Esophagus squamous epithelium (tissue), 5 donors: ENCODE results near the gene KAZN. TPM values are rescaled to one million over a fixed set of nuclear protein-coding genes. Genes with fewer than 3 reads are reported as not detected.

Experiments
- DNase-seq: peaks from one replicate; lab custom pipeline; 2025; lab: John Stamatoyannopoulos, UW
- H3K27ac ChIP-seq, 4 donors: fragments of 200-600 bp; sonication (generic); one replicate each; pipeline ENCODE4 v1.5.1; 2016 to 2019; ENCODE audit warnings: mild to moderate bottlenecking in 1 of 4
- H3K27me3 ChIP-seq, 4 donors: fragments of 200-600 bp; sonication (generic); 1 replicate in 3 of 4; 2 replicates in 1 of 4; pipeline versions ENCODE4 v1.5.1 to v1.6.0; 2017 to 2021; ENCODE audit warnings: antibody characterized with exemption in 1 of 4
- H3K36me3 ChIP-seq, 3 donors: fragments of 200-600 bp; sonication (generic); one replicate each; pipeline ENCODE4 v1.5.1; 2016 to 2019
- H3K4me1 ChIP-seq, 3 donors: fragments of 200-600 bp; sonication (generic); one replicate each; pipeline ENCODE4 v1.5.1; 2017 to 2019
- H3K4me3 ChIP-seq, 4 donors: fragments of 200-600 bp; sonication (generic); 1 replicate in 3 of 4; 2 replicates in 1 of 4; pipeline ENCODE4 v1.5.1; 2016 to 2019; ENCODE audit warnings: mild to moderate bottlenecking in 2 of 4, moderate library complexity in 1 of 4
- H3K9me3 ChIP-seq, 3 donors: fragments of 200-600 bp; sonication (generic); one replicate each; pipeline ENCODE4 v1.5.1; 2016 to 2019
- POLR2A ChIP-seq, 4 donors: fragments of 450-650 bp; IDR thresholded peaks; one replicate each; pipeline ENCODE4 v1.6.1; 2017; ENCODE audit warnings: antibody characterized with exemption in 4 of 4, mild to moderate bottlenecking in 4 of 4, moderate library complexity in 3 of 4
- WGBS, 2 donors: methylation state at CpG; one replicate each; pipeline ENCODE4 v1.1.5; 2018; 5-methylcytosine and 5-hydroxymethylcytosine counted together
- intact Hi-C: fragments of 100-400 bp; cut with DNase I; formaldehyde crosslinking; loops from one replicate; pipeline ENCODE4 v1.15.0; 2022
- total RNA-seq, 4 donors: library from RNA; depleted of rRNA; stranded (reverse); fragments of >200 nt; gene quantifications; one replicate each; pipeline ENCODE4 v1.1.0, GENCODE V29; 2016
- TF ChIP-seq, protein P1 (sequence below), 6 experiments: fragments of 450-650 bp in 4 of 6; fragments of 200-600 bp in 2 of 6; sonication (generic) in 2 of 6; IDR thresholded peaks; one replicate each; pipeline ENCODE4 v1.5.1; 2016 to 2019; ENCODE audit warnings: antibody characterized with exemption in 6 of 6, mild to moderate bottlenecking in 4 of 6, moderate library complexity in 4 of 6
- donor health status: DM: yes; HTN: yes; CAD: no.

Gene KAZN
- total RNA-seq, 4 donors from 2014 or later, result 25.0 to 54.5 (median 30.8) TPM

DNA sequence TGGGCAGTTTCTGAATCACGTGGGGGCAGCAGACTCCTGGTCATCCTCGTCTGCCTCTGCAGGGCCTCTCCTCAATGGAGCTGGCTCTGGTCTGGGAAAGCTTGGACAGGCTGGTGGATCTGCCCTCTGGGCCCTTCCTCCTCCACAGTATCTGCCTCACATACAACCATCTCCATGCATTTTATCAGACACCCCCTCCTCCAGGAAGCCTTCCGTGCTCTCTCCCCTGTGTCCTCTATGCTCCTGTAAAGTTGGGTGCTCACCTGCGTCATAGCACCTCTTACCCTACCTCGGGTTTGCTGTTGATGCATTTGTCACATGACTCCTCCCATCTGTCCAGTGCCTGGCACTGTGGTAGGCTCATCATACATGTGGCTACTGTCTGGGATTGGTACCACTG, 459.3 kb downstream of the KAZN start:
- no peak for TF ChIP-seq POLR2A (IDR thresholded peaks at IDR 0.05)
- TF ChIP-seq, protein P1, sequence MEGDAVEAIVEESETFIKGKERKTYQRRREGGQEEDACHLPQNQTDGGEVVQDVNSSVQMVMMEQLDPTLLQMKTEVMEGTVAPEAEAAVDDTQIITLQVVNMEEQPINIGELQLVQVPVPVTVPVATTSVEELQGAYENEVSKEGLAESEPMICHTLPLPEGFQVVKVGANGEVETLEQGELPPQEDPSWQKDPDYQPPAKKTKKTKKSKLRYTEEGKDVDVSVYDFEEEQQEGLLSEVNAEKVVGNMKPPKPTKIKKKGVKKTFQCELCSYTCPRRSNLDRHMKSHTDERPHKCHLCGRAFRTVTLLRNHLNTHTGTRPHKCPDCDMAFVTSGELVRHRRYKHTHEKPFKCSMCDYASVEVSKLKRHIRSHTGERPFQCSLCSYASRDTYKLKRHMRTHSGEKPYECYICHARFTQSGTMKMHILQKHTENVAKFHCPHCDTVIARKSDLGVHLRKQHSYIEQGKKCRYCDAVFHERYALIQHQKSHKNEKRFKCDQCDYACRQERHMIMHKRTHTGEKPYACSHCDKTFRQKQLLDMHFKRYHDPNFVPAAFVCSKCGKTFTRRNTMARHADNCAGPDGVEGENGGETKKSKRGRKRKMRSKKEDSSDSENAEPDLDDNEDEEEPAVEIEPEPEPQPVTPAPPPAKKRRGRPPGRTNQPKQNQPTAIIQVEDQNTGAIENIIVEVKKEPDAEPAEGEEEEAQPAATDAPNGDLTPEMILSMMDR (IDR thresholded peaks at IDR 0.05), result no peak
- WGBS, 2 donors, result 79 to 92% methylated on average over 4 to 5 of the region's 5 CpGs

DNA sequence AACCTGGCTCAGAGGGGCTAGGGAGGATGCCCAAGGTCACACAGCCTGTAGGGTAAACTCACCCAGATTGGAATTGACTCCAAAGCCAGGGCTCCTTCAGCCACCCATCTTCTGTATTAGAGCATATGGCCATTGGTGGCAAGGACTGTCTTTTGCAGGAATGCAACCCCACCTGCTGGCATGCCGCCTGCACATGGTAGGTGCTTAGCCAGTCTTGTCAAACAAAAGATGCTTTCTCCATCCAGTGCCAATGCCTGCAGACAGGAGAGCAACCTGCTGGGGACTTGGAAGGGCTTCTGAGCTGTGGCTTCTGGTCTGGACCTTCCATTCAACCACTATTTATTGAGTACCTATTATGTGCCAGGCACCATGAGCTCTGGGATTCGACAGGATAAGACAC, 459.8 kb downstream of the KAZN start:
- WGBS, 2 donors, result 100% methylated on average over 1 of the region's 2 CpGs; no CpG with 5 or more reads in 1 of the 2 donors
- no peak for TF ChIP-seq POLR2A (IDR thresholded peaks at IDR 0.05)
- TF ChIP-seq, protein P1 (IDR thresholded peaks at IDR 0.05), result no peak
- intact Hi-C loops, result no loop called here
- peaks cover 0 to 99% (median 35%) of the 10 kb centered on the region in 3 donors for H3K36me3 ChIP-seq
- no peaks in the 10 kb centered on the region for H3K27me3 ChIP-seq
- no peak overlapping the region for H3K27ac ChIP-seq
- no peaks in the 10 kb centered on the region for H3K4me1 ChIP-seq
- H3K9me3 ChIP-seq, result peaks cover 0 to 10% (median 0%) of the 10 kb centered on the region in 3 donors
- DNase-seq, result no peak
- no peak overlapping the region for H3K4me3 ChIP-seq

More for the DNA sequence above, 459.3 kb downstream of the KAZN start:
- peaks cover 0 to 10% (median 0%) of the 10 kb centered on the region in 3 donors for H3K9me3 ChIP-seq
- no peak overlapping the region for H3K4me3 ChIP-seq
- no peak for DNase-seq
- intact Hi-C loops, result no loop called here
- H3K27ac ChIP-seq, result no peak overlapping the region
- H3K27me3 ChIP-seq, result no peaks in the 10 kb centered on the region
- peaks cover 0 to 99% (median 33%) of the 10 kb centered on the region in 3 donors for H3K36me3 ChIP-seq
- H3K4me1 ChIP-seq, result no peaks in the 10 kb centered on the region

DNA sequence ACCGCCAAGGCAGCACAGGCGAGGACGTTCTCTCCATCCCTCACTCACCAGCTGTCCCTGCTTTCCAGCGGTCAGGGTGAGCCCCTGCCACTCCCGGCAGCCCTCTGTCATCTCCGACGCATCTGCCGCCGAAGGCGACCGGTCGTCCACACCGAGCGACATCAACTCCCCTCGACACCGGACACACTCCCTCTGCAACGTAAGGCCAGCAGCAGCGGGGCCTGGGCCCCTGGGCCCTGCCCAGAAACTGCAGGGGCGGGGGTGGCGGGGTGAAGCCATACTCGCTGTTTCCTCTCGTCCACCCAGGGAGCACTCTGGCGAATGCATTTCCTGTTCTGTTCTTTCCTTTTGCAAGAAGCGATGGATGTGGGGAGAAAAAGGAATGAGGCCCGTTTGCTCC, 461.6 kb downstream of the KAZN start:
- Histone ChIP-seq H3K27me3 (no peaks in the 10 kb centered on the region), H3K9me3 (peaks cover 0 to 10% (median 0%) of the 10 kb centered on the region in 3 donors), H3K36me3 (peaks cover 3 to 100% (median 35%) of the 10 kb centered on the region in 3 donors), H3K4me3 (no peak overlapping the region), H3K27ac (no peak overlapping the region), H3K4me1 (peaks cover 0 to 10% (median 0%) of the 10 kb centered on the region in 3 donors)
- DNase-seq, result no peak
- no peak for TF ChIP-seq POLR2A (IDR thresholded peaks at IDR 0.05)
- TF ChIP-seq, protein P1 (IDR thresholded peaks at IDR 0.05), result no peak
- intact Hi-C loops, result no loop called here
- WGBS, 2 donors, result 82 to 92% methylated on average over 16 to 20 of the region's 25 CpGs

DNA sequence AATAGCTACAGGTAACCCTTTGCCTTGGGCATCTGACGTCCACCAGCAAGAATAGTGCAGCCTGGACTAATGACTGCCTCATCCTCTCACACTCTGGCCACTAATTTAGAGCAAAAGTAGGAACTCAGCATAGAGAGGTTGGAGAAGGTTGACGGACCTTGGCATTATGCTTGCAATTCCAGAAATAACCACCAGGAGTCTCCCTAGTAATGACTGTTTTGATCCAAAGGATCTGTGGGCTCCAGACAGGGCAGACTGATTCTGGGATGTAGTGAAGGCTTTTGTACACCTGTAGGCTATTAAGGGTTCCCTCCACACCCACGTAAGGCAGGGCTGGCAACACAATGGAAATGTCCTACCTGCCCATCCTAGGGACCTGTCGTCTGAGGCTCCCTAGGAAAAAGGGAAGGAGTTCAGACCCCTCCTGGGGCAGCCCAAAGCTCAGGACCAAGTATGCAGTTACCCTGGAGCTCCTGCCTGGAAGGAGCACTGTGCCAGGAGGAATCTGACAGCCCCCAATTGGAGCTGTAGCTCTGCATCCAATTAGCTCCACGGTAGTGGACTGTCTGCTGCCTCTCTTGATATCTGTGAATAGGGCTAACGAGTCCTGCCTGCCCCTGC, 464.1 kb downstream of the KAZN start:
- no peaks in the 10 kb centered on the region for H3K27me3 ChIP-seq
- H3K36me3 ChIP-seq, result peaks cover 7 to 100% (median 28%) of the 10 kb centered on the region in 3 donors
- peaks cover 0 to 10% (median 0%) of the 10 kb centered on the region in 3 donors for H3K4me1 ChIP-seq
- no peak for DNase-seq
- H3K4me3 ChIP-seq, result no peak overlapping the region
- no peak for TF ChIP-seq POLR2A (IDR thresholded peaks at IDR 0.05)
- TF ChIP-seq, protein P1 (IDR thresholded peaks at IDR 0.05), result peak in 5 of 6 experiments; percentile 32 to 64 (median 36)
- no peak overlapping the region for H3K27ac ChIP-seq
- 87 to 95% methylated on average over 5 of the region's 6 CpGs for WGBS, 2 donors
- intact Hi-C loops, result no loop called here
- H3K9me3 ChIP-seq, result peaks cover 0 to 10% (median 0%) of the 10 kb centered on the region in 3 donors

DNA sequence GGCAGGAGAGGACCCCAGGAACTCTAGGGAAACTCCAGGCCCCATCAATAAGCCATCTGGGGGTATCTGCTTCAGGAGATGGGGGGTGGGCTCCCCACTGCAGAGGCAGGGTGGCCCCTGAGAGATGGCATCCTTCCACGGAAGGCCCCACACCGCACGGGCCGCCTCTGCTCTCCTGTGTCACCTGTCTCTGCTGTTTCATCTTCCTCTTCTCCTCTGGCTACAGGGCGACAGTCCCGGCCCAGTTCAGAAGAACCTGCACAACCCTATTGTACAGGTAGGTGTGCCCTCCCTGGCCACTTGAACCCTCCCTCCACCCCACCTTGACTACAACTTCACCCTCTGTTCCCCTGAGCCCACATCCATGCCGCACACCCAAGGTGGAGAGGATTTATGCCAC, 464.9 kb downstream of the KAZN start:
- peaks cover 7 to 98% (median 28%) of the 10 kb centered on the region in 3 donors for H3K36me3 ChIP-seq
- no peak overlapping the region for H3K27ac ChIP-seq
- intact Hi-C loops, result no loop called here
- H3K4me1 ChIP-seq, result peaks cover 0 to 10% (median 0%) of the 10 kb centered on the region in 3 donors
- peaks cover 0 to 10% (median 0%) of the 10 kb centered on the region in 3 donors for H3K9me3 ChIP-seq
- no peak overlapping the region for H3K4me3 ChIP-seq
- DNase-seq, result no peak
- TF ChIP-seq POLR2A (IDR thresholded peaks at IDR 0.05), result no peak
- H3K27me3 ChIP-seq, result no peaks in the 10 kb centered on the region
- 98 to 100% methylated on average over 6 to 7 of the region's 7 CpGs for WGBS, 2 donors
